CD8-positive, alpha-beta memory T cell (primary cell): ENCODE data around the gene CASTOR1. TPM values are rescaled to one million over a fixed set of nuclear protein-coding genes. Genes with fewer than 3 reads are reported as not detected.

Source experiments
- CTCF ChIA-PET: fragments of 350-600 bp; sonication (Branson Sonifier 250); formaldehyde crosslinking; loops from one replicate; lab custom pipeline; 2021; ENCODE audit warnings: antibody characterized with exemption; lab: Charles Lee
- POLR2A ChIA-PET: fragments of 350-600 bp; sonication (Branson Sonifier 250); formaldehyde crosslinking; loops from one replicate; lab custom pipeline; 2021; ENCODE audit warnings: antibody characterized with exemption; lab: Charles Lee
- DNase-seq, 5 donors: peaks; one replicate each; pipeline versions ENCODE4 v3.0.0 to v3.0.0-alpha.2; 2020 to 2022; ENCODE audit warnings: mixed read lengths in 1 of 5
- H3K27ac ChIP-seq: one replicate; pipeline ENCODE4 v1.7.0; 2013; ENCODE audit warnings: low read depth, mild to moderate bottlenecking, low read length, moderate library complexity
- H3K27me3 ChIP-seq: 2 replicates; pipeline ENCODE4 v1.7.0; 2013; ENCODE audit warnings: low read length, mild to moderate bottlenecking; ENCODE audit not compliant: insufficient read depth, poor library complexity, severe bottlenecking
- H3K36me3 ChIP-seq: 2 replicates; pipeline ENCODE4 v1.7.0; 2013; ENCODE audit warnings: mild to moderate bottlenecking, low read length, moderate library complexity; ENCODE audit not compliant: insufficient read depth
- H3K4me1 ChIP-seq: 2 replicates; pipeline ENCODE4 v1.7.0; 2013; ENCODE audit warnings: mild to moderate bottlenecking, low read length, moderate library complexity; ENCODE audit not compliant: insufficient read depth
- H3K4me3 ChIP-seq: 2 replicates; pipeline ENCODE4 v1.7.0; 2013; ENCODE audit warnings: mild to moderate bottlenecking, low read length
- H3K9me3 ChIP-seq: 2 replicates; pipeline ENCODE4 v1.7.0; 2013; ENCODE audit warnings: mild to moderate bottlenecking, low read length
- H3K27ac Mint-ChIP-seq, 8 donors: one replicate each; pipeline ENCODE4 v1.8.0; 2020 to 2021; ENCODE audit warnings: mixed read lengths in 8 of 8, mild to moderate bottlenecking in 6 of 8, inconsistent platforms in 3 of 8, moderate library complexity in 3 of 8
- H3K27me3 Mint-ChIP-seq, 2 donors: one replicate each; pipeline ENCODE4 v1.8.0; 2020 to 2021; ENCODE audit warnings: mixed read lengths in 2 of 2, mild to moderate bottlenecking in 1 of 2, moderate library complexity in 1 of 2
- H3K36me3 Mint-ChIP-seq, 3 donors: one replicate each; pipeline ENCODE4 v1.8.0; 2020 to 2021; ENCODE audit warnings: mixed read lengths in 3 of 3, inconsistent platforms in 1 of 3, mild to moderate bottlenecking in 1 of 3
- H3K4me1 Mint-ChIP-seq, 3 donors: one replicate each; pipeline ENCODE4 v1.8.0; 2020 to 2021; ENCODE audit warnings: mixed read lengths in 3 of 3, inconsistent platforms in 1 of 3, mild to moderate bottlenecking in 1 of 3
- H3K4me3 Mint-ChIP-seq, 7 donors: one replicate each; pipeline ENCODE4 v1.8.0; 2020 to 2021; ENCODE audit warnings: mixed read lengths in 7 of 7, mild to moderate bottlenecking in 6 of 7, moderate library complexity in 4 of 7, inconsistent platforms in 2 of 7
- H3K9me3 Mint-ChIP-seq, 5 donors: one replicate each; pipeline ENCODE4 v1.8.0; 2020 to 2022; ENCODE audit warnings: mixed read lengths in 5 of 5, mild to moderate bottlenecking in 3 of 5, moderate library complexity in 2 of 5, inconsistent platforms in 1 of 5
- polyA plus RNA-seq: library from polyadenylated mRNA; unstranded; fragments of 300-500 nt; fragmentation: Illumina TruSeq; gene quantifications from one replicate; pipeline ENCODE4 v1.2.3, GENCODE V29; 2021
- total RNA-seq, 2 experiments: library from RNA; stranded (reverse); gene quantifications; one replicate each; pipeline ENCODE4 v1.2.3, GENCODE V29; 2021

The CASTOR1 gene
- total and polyA plus RNA-seq, 3 experiments from 2014 or later: 4.0 to 17.8 (median 5.3) TPM

DNA sequence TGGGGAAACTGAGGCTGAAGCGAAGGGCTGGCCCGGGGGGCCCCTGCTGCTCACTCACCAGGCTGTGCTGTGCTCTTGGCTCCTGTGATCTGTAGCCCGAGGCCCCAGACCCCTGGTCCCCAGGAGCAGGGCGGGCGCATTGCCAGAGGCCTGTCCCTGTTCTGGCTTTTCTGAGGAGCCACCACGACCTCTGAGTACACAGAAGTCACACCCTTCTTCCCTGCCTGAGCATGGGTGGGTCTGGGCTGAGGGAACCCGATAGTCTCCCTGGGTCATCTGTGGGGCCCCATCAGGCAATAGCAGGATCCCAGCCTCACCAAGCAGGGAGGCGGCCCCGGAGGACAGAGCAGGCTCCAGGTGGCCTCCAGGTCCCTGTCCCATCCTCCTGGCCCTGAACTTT, 5.1 kb downstream of the CASTOR1 start:
- Mint-ChIP-seq H3K36me3 (peaks cover 0 to 14% (median 0%) of the 10 kb centered on the region in 3 donors), H3K9me3 (no peaks in the 10 kb centered on the region), H3K4me1 (peaks cover 11 to 24% (median 15%) of the 10 kb centered on the region in 3 donors), H3K27ac (peak overlapping the region in 1 of 8 donors; percentile 29), H3K4me3 (no peak overlapping the region), H3K27me3 (peaks cover 0 to 5% of the 10 kb centered on the region in 2 donors)
- ChIA-PET CTCF (interaction anchor here (7.4 to 9.0 kb wide), 2 partner anchors 20 to 103 kb away, joined by 82 to 246 read pairs; partner anchors contain the start of genes OSM and RNF215), POLR2A (interaction anchor here (0.6 kb wide), 1 partner anchor 107 kb away, joined by 5 read pairs; no protein-coding TSS in a partner anchor)
- no peak for DNase-seq
- no peaks in the 10 kb centered on the region for H3K27me3 ChIP-seq
- no peaks in the 10 kb centered on the region for H3K9me3 ChIP-seq
- H3K36me3 ChIP-seq: no peaks in the 10 kb centered on the region
- no peak overlapping the region for H3K4me3 ChIP-seq
- peaks cover 29% of the 10 kb centered on the region for H3K4me1 ChIP-seq
- H3K27ac ChIP-seq: no peak overlapping the region

DNA sequence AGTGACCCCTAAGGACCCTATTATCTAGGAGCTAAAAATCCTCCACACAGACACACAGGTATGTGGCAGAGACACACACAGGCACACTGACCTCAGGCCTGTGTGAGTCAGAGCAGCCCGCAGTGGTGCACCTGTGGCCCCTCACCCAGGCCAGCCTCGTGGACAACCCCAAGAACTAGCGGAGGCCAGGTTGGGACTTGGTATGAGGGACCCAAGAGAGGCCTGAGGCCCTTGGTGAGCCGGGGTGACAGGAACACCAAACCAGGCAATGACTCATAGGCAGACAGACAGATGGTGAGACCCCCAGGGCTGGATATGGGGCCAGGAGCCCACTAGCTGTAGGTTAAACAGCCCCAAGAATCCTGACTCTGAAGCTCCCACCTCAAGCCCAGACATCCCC, 6.0 kb downstream of the CASTOR1 start:
- H3K27ac ChIP-seq: no peak overlapping the region
- no peaks in the 10 kb centered on the region for H3K9me3 ChIP-seq
- no peaks in the 10 kb centered on the region for H3K36me3 ChIP-seq
- POLR2A ChIA-PET: no interaction called here
- CTCF ChIA-PET: interaction anchor here (1.0 to 7.4 kb wide), 2 partner anchors 19 to 104 kb away, joined by 4 to 82 read pairs; partner anchors contain the start of genes OSM and RNF215
- H3K4me1 ChIP-seq: peaks cover 23% of the 10 kb centered on the region
- H3K4me3 Mint-ChIP-seq: peak overlapping the region in 1 of 7 donors; percentile 16
- peaks cover 8 to 18% (median 13%) of the 10 kb centered on the region in 3 donors for H3K4me1 Mint-ChIP-seq
- no peaks in the 10 kb centered on the region for H3K27me3 ChIP-seq
- peaks cover 0 to 14% (median 0%) of the 10 kb centered on the region in 3 donors for H3K36me3 Mint-ChIP-seq
- DNase-seq: no peak
- peaks cover 2 to 12% of the 10 kb centered on the region in 2 donors for H3K27me3 Mint-ChIP-seq
- no peaks in the 10 kb centered on the region for H3K9me3 Mint-ChIP-seq
- no peak overlapping the region for H3K4me3 ChIP-seq
- H3K27ac Mint-ChIP-seq: no peak overlapping the region

DNA sequence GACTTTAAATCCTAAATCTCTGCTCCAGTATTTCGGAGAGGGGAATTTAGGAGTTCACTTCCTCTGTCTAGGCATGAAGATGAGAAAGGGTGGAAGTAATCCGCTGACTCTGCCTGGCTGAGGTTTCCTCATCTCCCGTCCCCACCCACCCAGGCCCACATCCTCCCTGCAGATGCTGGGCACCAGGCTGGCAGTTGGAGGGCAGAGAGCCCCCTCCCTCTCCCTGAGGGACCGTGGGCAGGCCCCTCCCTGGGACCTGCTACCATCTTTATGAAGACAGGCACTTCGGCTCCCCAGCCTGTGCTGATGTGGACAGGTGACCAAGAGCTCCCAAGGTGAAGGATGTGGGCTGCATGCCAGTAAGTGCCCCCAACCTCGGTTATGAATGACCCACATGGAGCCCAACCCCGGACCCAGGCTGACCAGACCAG, 6.7 kb downstream of the CASTOR1 start:
- no peak for DNase-seq

GRCh38 chr22:30280505-30280904, 8.8 kb downstream of the CASTOR1 start:
- Histone ChIP-seq H3K9me3 (no peaks in the 10 kb centered on the region), H3K27me3 (no peaks in the 10 kb centered on the region), H3K27ac (no peak overlapping the region), H3K36me3 (no peaks in the 10 kb centered on the region), H3K4me1 (peaks cover 27% of the 10 kb centered on the region), H3K4me3 (no peak overlapping the region)
- Mint-ChIP-seq H3K4me1 (peaks cover 10 to 13% (median 12%) of the 10 kb centered on the region in 3 donors), H3K9me3 (no peaks in the 10 kb centered on the region), H3K36me3 (peaks cover 0 to 10% (median 0%) of the 10 kb centered on the region in 3 donors), H3K27ac (no peak overlapping the region), H3K4me3 (no peak overlapping the region), H3K27me3 (peaks cover 2 to 28% of the 10 kb centered on the region in 2 donors)
- POLR2A ChIA-PET: no interaction called here
- DNase-seq: no peak
- CTCF ChIA-PET: interaction anchor here (1.0 to 1.7 kb wide), 3 partner anchors 17 to 143 kb away, joined by 3 to 10 read pairs (median 6); partner anchors contain the start of gene RNF215

More for the DNA sequence above, 6.7 kb downstream of the CASTOR1 start:
- Mint-ChIP-seq H3K27me3 (peaks cover 2 to 18% of the 10 kb centered on the region in 2 donors), H3K4me3 (no peak overlapping the region), H3K36me3 (peaks cover 0 to 14% (median 0%) of the 10 kb centered on the region in 3 donors), H3K4me1 (peaks cover under 1 to 11% (median 7%) of the 10 kb centered on the region in 3 donors), H3K9me3 (no peaks in the 10 kb centered on the region), H3K27ac (no peak overlapping the region)
- no peak overlapping the region for H3K4me3 ChIP-seq
- H3K36me3 ChIP-seq: no peaks in the 10 kb centered on the region
- no peaks in the 10 kb centered on the region for H3K27me3 ChIP-seq
- POLR2A ChIA-PET: interaction anchor here (0.5 kb wide), 1 partner anchor 701 kb away, joined by 4 read pairs; no protein-coding TSS in a partner anchor
- CTCF ChIA-PET: interaction anchor here (0.8 to 7.4 kb wide), 4 partner anchors 18 to 175 kb away, joined by 3 to 82 read pairs (median 4); partner anchors contain the start of genes OSM and RNF215
- no peaks in the 10 kb centered on the region for H3K9me3 ChIP-seq
- no peak overlapping the region for H3K27ac ChIP-seq
- peaks cover 17% of the 10 kb centered on the region for H3K4me1 ChIP-seq

- Mint-ChIP-seq H3K36me3 (peaks cover 0 to 6% (median 0%) of the 10 kb centered on the region in 3 donors), H3K27me3 (peaks cover 2 to 31% of the 10 kb centered on the region in 2 donors), H3K4me3 (no peak overlapping the region), H3K4me1 (peaks cover 14 to 17% (median 15%) of the 10 kb centered on the region in 3 donors), H3K27ac (no peak overlapping the region), H3K9me3 (no peaks in the 10 kb centered on the region)
- Histone ChIP-seq H3K4me1 (peaks cover 32% of the 10 kb centered on the region), H3K27me3 (no peaks in the 10 kb centered on the region), H3K36me3 (no peaks in the 10 kb centered on the region), H3K27ac (no peak overlapping the region), H3K4me3 (no peak overlapping the region), H3K9me3 (no peaks in the 10 kb centered on the region)
- ChIA-PET POLR2A (no interaction called here), CTCF (interaction anchor here (1.0 to 1.7 kb wide), 5 partner anchors 8 to 172 kb away, joined by 3 to 10 read pairs (median 6); partner anchors contain the start of genes CASTOR1 and RNF215)
- no peak for DNase-seq
Measured at GRCh38 chr22:30279932-30280331, 9.4 kb downstream of the CASTOR1 start.

- no peak overlapping the region for H3K4me3 ChIP-seq
- no peak for DNase-seq
- CTCF ChIA-PET: interaction anchor here (1.2 to 1.7 kb wide), 4 partner anchors 8 to 171 kb away, joined by 3 to 10 read pairs (median 6); partner anchors contain the start of gene CASTOR1
- POLR2A ChIA-PET: no interaction called here
- Mint-ChIP-seq H3K36me3 (peaks cover 0 to under 1% (median 0%) of the 10 kb centered on the region in 3 donors), H3K4me3 (no peak overlapping the region), H3K9me3 (no peaks in the 10 kb centered on the region), H3K27ac (peak overlapping the region in 1 of 8 donors; percentile 82), H3K27me3 (peaks cover 4 to 31% of the 10 kb centered on the region in 2 donors), H3K4me1 (peaks cover 14 to 20% (median 15%) of the 10 kb centered on the region in 3 donors)
- no peaks in the 10 kb centered on the region for H3K27me3 ChIP-seq
- H3K36me3 ChIP-seq: no peaks in the 10 kb centered on the region
- no peaks in the 10 kb centered on the region for H3K9me3 ChIP-seq
- no peak overlapping the region for H3K27ac ChIP-seq
- H3K4me1 ChIP-seq: peaks cover 32% of the 10 kb centered on the region
Measured at GRCh38 chr22:30279046-30279788, 10.1 kb downstream of the CASTOR1 start.

DNA sequence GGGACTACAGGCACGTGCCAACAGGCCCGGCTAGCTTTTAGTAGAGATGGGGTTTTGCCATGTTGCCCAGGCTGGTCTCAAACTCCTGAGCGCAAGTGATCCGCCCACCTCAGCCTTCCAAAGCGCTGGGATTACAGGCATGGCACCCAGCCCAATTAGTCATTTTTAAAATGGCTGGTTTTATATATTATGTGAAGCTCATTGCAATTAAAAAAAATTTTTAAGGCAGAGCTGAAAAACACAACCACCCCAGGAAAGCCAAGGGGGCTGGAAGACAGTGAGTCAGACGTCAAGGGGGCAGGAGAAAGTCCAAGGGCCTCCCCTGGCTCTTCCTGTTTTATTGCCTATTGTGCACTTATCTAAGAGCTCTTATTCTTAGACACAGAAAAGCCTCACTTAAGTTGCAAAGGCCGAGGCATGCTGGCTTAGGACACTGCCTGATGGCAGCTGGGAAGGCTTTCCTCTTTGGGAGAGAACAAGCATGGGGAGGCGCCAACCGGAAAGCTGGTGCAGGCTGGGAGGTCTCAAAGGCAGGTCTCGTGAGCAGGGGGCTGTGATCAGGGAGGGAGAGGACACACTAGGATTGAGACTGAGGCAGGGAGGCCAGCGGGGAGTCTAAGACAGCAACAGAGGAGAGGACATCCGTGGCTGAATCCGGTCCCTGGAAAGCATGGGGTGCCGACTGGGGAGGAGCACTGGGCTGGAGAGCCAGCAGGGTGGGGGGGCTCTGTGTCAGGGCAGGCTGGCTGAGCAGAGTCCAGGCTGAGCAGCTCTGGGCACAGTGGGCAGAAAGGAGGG, 11.6 kb downstream of the CASTOR1 start:
- Histone ChIP-seq H3K4me3 (no peak overlapping the region), H3K27ac (no peak overlapping the region), H3K9me3 (no peaks in the 10 kb centered on the region), H3K27me3 (no peaks in the 10 kb centered on the region), H3K36me3 (no peaks in the 10 kb centered on the region), H3K4me1 (peaks cover 28% of the 10 kb centered on the region)
- peaks cover 4 to 31% of the 10 kb centered on the region in 2 donors for H3K27me3 Mint-ChIP-seq
- DNase-seq: no peak
- H3K36me3 Mint-ChIP-seq: no peaks in the 10 kb centered on the region
- peak overlapping the region in 1 of 8 donors; percentile 76 for H3K27ac Mint-ChIP-seq
- CTCF ChIA-PET: interaction anchor here (1.1 to 1.5 kb wide), 2 partner anchors 10 to 110 kb away, joined by 6 read pairs; partner anchors contain the start of gene RNF215
- H3K4me1 Mint-ChIP-seq: peaks cover 14 to 27% (median 17%) of the 10 kb centered on the region in 3 donors
- no peaks in the 10 kb centered on the region for H3K9me3 Mint-ChIP-seq
- no peak overlapping the region for H3K4me3 Mint-ChIP-seq
- POLR2A ChIA-PET: no interaction called here
